AML-193 (cell line): ENCODE results near the gene CCDC178.
A peak's percentile ranks its signal among the peaks of the same experiment; 100 is the strongest.
"Not testable (repeated sequence)": the region's sequence is repeated elsewhere in the genome, so short reads cannot be mapped to it uniquely, and the experiment has no call there.

ENCODE experiments used
- DNase-seq, 2 experiments: peaks; one replicate each; lab custom pipeline; 2025; lab: John Stamatoyannopoulos, UW

CCDC178 gene

DNA sequence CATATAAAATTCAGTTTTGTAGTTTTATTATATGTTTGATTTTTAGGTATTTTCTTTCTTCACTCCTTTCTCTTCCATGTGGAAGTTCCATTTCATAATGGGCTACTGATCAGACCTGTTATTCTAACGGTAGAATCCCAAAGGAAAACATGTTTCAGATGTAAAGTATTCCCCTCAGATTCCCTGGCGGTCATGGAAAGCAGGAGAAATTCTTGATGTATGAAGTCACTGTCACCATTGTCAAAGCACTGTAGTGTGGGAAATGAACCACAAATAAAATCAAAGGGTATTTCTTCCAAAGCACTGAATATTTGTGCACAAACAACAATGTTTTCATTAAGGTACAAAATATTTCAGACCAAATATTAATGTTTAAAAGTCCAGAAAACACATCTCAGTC is 430.4 kb downstream of the CCDC178 start:
- DNase-seq: no peak

DNA sequence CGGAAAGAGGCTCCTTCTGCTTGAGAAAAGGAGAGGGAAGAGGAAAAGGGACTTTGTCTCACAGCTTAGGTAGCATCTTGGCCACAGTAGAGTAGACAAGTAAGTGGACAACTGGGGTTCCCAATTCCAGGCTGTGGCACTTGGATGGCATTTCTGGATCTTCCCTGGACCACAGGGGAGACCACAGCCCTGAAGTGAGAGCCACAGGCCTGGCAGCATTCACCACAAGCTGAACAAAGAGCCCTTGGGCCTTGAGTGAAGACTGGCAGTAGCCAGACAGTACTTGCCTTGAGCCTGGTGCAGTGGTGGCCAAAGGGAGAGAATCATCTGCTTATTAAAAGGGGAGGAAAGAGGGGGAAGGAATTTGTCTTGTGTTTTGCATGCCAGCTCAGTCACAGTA is 441.6 kb downstream of the CCDC178 start:
- DNase-seq: no peak

DNA sequence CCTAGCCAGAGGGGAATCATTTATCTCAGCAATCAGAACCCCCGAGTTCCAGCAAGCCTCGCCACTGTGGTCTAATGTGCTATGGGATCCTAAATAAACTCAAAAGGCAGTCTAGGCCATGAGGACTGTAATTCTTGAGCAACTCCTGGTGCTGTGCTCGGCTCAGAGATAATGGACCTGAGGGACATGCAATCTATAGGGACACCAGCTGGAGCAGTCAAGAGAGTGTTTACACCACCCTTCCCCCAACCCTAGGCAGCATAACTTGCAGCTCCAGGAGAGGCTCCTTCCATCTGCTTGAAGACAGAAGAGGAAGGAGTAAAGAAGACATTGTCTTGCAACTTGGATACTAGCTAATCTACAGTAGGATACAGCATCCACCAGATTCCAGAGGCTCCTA is 442.2 kb downstream of the CCDC178 start:
- DNase-seq: no peak

DNA sequence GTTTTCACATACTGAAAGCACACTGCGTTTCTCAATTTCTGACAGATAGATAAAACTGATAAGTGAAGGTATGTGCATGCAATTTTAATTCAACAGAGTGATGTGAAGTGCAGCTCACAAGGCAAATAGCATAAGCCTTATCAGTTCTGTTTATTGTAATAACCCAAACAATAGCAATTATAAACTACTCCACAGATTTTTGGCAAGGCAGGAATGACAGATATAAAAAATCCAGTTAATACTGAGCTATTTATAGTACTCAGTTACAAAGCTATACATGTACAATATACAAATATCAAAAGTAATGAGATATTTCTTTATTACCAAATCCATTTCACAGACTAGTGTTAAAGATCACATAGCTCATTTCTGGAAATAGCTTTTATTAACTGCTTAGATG is 456.8 kb downstream of the CCDC178 start:
- DNase-seq: no peak

DNA sequence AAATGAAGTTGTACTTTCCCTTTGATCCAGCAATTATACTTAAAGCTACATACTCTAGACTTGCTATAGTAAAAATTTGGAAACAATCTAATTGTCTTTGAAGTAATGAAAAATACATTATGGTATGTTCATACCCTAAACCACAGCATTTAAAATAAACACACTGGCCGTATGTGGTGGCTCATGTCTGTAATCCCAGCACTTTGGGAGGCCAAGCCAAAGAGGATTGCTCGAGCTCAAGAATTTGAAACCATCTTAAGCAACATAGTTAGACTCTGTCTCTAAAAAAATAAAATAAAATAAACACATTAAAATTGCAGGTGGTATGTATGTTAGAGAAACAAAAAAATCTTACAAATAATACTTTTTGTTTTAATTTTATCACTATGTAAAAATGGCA is 459.6 kb downstream of the CCDC178 start:
- DNase-seq: no peak

DNA sequence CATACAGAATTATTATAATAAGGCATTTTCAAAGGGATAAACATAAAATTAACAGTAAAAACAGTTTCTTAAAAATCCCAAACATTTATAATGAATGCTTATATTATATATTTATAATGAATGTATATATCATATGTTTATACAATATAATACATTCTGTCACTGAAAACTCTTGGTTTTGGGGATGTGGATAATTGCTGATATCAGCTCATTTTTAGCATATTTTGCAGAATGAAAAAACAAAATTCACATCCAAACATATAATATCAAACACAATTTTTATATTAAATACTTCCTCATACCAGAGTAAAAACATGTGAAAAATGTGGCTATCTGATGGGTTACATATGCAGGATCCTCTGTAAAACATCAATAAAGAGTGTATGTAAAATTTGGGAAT is 465.0 kb downstream of the CCDC178 start:
- no peak for DNase-seq

DNA sequence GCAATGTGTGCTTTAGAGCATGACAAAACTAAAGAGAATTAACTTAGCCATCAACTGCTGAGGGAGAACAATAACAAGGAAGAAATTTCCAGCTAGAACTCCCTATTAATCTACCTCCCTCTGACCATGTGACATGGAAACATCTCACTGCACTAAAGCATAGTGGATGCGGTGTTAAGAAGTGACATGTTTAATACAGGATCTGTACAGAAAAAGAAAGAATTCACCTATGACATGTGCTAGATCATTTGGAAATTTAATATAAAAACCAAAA is 465.4 kb downstream of the CCDC178 start:
- DNase-seq: no peak

DNA sequence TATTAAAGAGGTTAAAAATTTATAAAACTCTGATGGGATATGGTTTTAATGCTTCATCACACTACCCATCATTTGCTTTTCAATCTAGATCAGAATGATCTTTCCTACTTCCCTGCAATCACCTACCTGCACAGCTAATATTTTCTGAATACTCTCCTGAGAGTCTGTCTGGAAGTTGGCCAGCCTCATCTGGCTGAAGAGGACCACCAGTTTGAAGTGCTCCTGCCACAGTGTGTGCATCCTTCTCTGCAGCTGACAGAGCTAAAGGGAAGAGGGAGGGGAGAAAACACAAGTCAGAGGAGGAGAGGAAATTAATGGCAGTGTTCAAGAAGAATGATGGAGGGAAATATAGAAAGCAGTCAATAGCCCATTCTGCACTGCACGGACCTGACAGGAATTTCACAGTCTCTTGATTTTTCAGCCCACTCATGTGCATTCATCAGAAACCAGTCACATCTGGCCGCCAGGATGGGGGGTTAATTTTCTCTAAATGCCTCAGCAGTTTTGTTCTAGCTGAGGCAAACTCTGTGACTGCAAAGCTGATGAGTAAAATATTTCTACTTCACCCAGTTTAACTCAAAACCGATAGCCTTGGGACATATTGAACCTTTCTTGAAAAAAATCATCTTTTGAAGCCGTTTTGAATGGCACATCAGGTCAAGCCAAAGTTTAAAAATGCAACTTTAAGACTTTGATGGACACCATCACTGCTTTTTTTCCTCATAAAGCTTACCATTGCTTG is 465.9 kb downstream of the CCDC178 start:
- no peak for DNase-seq

DNA sequence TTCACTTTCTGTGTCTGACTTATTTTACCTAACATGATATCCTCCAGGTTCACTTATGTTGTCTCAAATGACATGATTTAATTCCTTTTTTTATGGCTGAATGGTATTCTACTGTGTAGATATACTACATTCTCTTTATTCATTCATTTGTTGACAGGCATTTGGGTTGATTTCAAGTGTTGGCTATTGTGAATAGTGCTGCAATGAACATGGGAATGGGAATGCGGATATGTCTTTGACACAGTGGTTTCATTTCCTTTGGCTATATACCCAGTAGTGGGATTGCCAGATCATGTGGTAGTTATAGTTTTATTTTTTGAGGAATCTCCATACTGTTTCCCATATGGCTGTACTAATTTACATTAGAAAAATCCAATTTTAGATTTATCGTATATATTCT is 472.3 kb downstream of the CCDC178 start:
- DNase-seq: no peak

DNA sequence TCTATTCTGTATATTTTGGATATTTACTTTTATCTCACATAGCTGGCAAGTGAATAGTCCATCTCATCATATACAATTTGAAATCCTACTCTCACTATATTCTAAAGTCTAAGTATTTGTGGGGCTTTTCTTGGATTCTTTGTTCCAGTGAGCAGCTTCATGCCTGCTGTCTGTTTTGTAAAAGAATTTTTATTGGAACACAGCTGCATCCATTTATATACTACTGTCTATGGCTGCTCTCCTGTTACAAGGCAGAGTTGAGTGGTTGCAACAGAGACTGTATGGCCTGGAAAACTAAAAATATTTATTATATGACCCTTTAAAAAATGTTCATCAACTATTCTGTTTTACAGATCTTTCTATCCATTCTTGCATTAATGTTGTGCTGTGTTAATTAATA is 474.4 kb downstream of the CCDC178 start:
- DNase-seq: no peak

DNA sequence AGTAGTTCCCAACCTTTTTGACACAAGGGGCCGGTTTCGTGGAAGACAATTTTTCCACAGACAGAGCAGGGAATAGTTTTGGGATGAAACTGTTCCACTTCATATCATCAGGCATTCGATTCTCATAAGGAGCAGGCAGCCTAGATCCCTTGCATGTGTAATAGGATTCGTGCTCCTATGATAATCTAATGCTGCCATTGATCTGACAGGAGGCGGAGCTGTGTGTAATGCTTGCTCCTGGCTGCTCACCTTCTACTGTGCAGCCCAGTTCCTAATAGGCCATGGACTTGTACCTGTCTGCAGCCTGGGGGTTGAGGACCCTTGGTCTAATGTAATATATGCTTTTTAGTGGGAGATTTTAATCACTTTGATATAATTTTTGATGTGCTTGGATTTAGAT is 479.0 kb downstream of the CCDC178 start:
- no peak for DNase-seq

DNA sequence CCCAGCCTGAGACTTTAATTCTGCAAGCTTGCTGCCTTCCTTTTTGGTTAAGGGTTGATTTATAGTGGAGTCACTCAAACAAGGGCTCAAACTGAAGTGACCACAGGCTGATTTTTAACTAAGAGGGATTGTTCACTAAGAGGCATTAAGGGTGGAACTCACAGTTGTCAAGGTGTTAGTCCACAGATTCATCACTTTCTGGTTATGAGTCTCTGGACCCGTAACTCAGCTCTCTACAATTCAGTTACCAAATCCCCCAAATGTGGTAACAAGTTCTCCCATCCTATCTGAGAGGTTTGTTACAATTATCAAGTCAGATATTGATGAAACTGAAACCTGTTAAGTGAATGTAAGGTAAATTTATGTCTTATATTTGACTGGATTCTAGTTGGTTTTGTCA is 481.8 kb downstream of the CCDC178 start:
- no peak for DNase-seq

DNA sequence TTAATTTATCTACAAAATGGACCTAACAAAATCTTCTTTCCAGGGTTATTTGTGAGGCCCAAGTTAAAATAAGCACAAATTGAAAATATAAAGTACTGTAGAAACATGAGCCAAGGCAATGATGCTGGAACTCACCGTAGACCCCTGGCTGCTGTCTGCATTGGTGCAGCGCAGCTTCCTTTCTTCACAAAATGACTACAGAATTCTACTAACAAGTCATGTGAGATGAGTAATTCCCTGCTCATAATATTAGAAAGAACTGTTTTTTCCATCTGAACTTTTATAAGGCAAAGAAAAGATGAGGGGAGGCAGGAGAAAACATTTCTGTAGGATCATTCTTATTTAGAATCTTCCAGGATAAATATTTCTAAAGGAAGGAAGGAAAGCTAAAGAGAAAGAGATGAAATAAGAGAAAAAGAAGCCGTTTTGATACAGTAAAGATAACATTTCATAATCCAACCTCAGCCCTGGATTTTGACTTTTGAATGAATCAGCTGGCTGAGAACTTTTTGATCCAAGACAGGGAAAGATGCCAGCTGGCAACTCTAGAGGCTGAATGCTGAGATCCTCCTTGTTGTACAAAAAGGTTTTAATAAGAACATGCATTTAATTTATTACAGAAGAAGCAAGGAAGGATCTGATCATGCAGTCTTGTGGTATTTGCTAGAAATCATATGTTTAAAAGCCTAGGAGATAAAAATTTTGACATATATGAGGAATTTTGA is 483.8 kb downstream of the CCDC178 start:
- no peak for DNase-seq

DNA sequence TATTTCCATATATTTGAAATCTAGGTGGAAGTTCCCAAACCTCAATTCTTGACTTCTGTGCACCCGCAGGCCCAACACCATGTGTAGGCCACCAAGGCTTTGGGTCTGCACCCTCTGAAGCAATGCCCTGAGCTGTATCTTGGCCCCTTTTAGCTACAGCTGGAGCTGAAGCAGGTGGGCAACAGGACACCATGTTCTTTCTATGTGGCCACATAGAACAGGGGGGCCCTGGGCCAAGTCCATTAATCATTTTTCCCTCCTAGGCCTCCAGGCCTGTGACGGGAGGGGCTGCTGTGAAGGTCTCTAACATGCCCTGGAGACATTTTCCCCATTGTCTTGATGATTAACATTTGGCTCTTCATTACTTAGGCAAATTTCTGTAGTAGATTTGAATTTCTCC is 488.2 kb downstream of the CCDC178 start:
- DNase-seq: not testable (repeated sequence)

DNA sequence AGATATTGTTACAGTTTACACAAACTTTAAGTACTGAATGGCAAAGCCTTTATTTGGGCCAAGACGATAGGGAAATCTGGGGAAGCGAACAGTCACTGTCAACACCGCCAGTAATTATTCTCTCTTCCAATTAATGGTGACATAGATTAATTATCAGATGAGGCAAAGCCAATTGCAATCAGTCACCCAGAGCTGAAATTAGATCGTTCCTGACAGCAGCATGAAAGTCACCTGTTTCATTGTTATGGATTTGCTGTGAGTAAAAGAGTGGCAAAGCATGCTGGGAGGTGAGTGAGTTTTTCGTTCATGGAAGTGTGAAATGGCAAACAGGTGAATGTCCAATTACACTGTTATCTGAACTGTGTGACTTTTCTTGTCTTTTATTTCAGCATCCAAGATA is 502.9 kb downstream of the CCDC178 start:
- no peak for DNase-seq

DNA sequence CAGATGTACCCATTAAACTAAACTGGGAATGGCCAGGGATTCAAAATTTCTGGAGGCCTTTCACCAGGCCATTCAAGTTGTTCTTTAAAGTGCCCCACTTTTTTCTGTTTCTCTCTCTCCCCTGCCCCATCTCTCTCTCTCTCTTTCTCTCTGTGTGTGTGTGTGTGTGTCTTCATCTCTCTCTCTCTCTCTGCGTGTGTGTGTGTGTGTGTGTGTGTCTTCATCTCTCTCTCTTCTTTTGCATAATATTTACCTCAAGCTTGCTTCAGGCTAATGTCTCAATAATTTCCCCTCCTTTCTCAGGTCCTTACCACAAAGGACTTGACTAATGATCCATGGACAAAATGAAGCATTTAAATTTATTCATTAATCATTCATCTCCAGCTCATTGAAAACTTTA is 503.5 kb downstream of the CCDC178 start:
- DNase-seq: no peak

DNA sequence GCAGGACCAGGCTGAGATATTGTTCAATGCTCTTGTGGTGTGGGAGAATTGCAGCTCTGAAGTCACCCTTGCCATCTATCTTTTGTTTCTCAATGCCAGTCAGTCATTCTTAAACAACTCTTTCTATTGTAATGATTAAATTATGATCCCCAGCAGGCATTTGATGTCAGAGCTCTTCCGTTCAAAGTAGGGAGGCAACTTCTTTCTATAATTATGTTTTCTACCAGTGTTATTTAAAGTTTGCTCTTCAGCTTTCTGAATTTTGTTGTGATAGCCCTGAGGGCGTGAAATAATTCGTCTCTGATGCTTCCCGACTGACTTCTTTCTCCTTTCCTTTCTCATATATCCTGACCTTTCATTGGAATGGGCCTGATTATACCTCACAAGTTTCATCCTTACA is 506.3 kb downstream of the CCDC178 start:
- no peak for DNase-seq

DNA sequence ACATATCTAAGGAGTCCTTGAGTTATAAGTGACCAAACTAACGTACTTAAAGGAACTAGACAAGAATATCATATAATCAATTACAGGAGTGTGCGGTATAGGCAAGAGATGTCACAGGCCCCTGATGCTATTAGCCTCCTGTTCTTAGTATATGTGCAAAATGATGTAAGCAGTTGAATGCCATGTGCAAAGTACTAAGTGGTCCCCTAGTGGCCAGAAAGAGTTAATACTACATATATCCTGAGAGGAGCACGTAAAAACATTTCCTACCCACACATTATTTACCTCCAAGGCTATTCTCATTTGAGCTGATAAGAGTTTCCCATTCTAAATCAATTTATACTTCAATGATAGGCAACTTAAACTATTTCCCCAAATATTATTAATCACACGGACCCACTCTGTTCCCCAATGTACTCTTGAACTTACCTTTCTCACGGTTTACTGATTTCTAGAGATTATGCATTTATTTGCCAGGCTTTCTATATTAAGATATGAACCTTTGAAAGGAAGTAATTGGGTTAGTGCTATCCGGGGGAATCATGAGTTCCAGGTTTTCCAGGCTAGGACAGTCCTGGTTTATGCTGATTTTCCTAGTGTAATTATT is 509.7 kb downstream of the CCDC178 start:
- DNase-seq: peak; percentile 44 to 61

DNA sequence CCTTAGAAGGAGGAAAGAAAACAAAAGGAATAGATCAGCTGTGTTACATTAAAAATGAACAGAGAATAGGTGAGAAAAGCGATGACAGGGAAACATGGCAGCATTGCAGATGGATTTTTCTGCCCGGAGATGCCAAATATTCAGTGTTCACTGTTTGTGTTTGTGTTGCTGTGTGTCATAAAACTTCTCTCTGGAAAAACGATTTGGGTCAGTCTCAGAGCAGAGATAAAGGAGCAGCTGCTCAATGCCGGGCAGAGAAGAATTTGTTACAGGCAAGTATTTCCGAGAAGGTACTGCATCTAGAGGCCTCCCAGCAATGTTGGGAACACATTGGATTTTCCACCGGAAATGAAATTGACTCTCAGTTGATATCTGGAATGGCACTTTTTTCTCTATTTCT is 511.3 kb downstream of the CCDC178 start:
- no peak for DNase-seq

DNA sequence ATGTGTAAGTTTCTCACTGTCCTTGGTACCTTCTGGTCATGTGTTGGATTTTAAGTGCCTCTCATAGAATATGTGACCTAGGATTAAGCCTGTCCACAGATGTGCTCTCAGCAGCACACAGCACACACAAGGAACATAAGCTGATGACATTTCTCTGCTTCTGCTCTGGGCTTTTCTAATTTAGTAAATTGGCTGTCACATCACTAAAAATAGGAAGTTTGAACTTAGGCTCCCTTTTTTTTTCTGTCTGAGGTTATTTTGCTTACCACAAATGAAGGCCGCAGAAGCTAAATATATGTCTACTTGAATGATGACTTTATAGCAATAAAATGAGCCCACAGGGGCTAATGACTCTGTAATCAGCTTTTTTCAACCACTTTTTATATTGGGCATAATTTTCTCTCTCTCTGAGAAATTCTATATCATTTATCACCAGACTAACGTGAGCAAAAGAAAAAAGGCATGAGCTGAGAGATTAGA is 517.5 kb downstream of the CCDC178 start:
- DNase-seq: peak in 1 of 2 experiments; percentile 14

DNA sequence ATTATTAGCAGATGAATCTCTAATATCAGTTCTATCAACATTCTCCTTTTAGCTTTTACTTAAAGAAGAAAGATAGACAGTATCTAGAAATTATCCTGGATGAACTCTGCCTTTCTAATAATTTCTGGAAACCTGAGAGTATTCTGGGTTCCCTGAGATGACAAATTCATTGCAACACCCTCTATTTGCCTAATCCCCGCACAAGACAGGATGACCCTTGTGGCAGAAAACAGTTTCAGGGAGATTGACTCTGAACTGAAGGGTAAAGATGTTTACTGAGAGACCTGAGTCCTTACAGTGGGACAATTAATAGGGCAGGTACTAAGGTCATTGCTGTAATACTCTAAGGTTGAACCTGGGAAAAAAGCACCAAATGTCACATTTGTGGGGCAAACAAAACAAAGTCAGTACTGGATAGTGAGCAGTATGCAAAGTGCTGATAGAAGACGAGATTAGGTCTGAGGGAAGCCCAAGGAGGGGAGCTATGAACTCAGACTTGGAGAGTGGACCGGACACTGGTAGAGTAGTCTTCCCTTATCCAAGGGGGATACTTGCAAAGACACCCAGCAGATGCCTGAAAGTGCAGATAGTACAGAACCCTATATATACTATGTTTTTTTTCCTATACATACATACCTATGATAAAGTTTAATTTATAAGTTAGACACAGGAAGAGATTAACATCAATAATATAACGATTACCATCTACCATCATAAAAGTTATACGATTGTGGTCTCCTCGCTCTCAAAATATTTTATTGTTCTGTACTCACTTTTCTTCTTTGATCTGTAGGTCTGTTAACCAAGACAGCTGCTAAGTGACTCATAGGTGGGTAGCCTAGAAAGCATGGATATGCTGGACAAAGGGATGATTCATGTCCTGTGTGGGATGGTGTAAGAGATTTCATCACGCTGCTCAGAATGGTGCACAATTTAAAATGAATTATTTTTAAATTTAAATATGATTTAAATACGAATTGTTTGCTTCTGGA is 519.4 kb downstream of the CCDC178 start:
- peak; percentile 36 to 45 for DNase-seq

DNA sequence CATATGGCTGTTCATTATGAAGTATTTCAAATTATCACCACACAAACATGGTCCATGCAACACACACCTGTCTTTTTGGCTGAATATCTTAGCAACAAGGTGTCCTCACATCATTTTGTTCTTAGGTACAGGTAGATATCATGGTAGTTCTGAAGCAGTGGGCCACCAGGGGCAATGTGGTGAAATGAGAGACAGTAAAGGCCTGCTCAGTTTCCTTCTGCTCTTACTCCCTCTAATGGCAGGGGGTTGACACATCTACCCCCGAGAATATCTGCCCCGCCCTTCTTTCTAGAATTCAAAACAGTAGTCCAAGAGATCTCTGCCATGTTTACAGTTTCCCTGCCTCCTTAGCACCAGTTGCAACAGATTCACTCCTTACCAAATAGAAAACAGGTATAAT is 520.7 kb downstream of the CCDC178 start:
- peak; percentile 51 to 57 for DNase-seq
